ENCODE data around the gene AGPAT4.

Gene AGPAT4

DNA sequence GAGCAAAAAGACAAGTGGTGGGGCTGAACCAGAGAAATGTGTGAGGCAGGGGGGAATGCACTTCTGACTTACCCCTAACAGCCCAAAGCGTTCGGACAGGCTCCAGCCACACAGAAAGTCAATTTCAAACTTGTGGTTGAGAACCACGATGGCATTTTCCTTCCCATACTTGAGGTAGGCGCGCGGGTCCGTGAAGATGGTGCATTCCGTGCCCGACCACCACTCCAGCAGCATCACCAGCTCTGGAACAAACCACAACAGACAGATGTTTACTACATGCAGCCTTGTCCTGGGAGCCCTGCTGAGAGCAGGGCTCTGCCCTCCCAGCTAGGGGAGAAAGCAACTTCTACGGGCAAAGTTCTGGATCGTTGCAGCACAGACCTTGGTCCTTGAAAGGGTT, 107.7 kb downstream of the AGPAT4 start:
- DNase-seq (ENCODE audit: low spot score), result no peak

DNA sequence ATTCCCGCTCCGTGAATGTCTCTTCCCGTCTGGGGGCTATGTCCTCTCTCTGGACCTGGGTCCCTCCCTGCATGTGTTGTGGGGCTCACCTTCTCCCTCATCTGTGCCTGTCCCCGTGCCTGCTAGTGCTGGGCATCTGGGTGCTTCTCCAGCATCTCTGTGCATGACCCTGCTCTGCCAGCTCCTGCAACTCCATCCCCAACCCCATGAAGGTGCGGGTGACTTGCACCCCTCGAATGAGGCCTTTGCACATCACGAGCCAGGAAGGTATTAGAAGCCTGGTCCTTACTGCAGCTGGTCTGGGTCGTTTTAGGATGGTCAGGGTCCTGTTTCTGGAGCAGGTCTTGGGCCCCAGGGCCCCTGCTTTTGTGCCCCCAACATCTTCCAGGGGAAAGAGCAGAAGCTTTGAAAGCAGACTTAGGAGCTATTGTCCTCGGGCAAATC, 109.7 kb downstream of the AGPAT4 start:
- DNase-seq (ENCODE audit: low spot score), result no peak

DNA sequence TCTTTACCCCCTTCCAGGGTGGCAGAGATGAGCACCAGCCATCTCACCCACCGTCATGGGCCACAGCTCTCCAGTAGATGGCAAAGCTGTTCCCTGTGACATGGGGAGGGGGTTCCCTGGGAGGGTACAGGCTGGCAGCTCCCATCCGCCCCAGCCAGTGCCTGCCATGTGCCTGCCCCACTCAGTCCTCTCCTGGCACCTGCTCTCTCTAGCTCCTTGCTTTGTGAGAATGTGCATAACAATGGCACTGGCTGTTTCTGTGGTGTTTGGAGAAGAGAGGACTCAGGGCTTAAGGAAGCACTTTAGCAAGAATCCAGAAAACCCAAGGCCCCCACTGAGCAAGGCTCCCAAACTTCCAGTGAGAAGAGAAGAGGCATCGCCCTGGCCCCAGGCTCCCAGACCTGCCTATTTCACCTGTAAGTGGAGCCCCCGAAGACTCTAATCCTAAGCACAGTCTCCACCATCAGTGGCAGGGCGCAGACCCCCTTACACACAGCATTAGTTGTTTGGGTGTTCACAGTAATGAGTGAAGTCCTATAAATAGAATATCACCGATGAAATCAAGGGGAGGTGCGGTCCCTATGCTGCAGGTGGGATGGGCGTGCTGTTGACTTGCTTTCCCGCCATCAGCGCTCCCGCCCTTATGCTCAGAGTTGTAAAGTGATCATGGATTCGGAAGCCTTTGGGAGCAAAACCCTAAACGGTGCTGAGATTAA, 110.2 kb downstream of the AGPAT4 start:
- no peak for DNase-seq (ENCODE audit: low spot score)

DNA sequence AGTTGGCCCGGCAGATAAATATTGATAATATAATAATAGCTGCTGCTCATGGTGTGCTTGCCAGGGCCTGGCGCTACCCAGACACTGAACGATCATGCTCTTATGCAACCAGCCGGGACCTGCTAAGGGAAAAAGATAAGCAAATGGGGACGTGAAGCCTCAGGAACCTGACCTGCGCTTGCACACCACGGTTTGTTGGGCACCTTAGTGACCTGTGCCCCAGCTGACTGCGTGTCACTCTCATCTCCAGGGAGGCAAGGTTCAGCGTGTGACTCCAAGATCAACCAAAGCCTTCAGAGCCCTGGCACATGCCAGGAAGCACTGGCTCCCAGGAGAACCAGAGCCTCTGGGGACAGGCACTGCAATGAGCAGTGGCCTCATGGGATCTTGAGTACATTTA, 111.1 kb downstream of the AGPAT4 start:
- no peak for DNase-seq (ENCODE audit: low spot score)

DNA sequence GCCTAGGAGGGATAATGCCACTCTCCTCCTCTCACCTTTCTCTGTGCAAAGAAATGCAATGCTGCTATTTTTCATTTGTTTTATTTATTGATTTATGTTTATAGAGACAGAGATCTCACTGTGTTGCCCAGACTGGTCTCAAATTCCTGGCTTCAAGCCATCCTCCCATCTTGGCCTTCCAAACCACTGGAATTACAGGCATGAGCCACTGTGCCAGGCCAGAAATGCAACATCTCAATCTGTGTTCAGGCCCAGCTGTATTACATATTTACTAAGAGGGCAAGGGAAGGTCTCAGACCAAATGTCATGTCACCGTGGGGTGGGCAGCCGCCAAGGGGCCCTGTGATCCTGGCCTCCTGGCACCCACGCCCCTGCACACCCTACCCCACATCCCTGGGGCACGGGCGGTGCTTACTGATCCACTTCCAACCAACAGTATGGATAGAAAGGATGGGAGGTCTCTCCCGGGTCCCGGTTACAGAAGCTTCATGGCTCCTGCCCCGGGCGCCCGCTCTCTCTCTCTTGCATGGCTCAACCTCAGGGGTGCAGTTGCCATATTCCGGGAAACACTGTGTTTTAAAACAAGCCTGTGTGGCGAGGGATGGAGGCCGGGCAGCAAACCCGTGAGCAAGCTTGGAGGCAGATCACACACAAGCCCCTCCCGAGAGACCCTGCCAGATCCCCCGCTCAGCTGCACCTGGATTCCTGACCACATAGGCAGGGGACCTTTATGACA, 111.8 kb downstream of the AGPAT4 start:
- no peak for DNase-seq (ENCODE audit: low spot score)

DNA sequence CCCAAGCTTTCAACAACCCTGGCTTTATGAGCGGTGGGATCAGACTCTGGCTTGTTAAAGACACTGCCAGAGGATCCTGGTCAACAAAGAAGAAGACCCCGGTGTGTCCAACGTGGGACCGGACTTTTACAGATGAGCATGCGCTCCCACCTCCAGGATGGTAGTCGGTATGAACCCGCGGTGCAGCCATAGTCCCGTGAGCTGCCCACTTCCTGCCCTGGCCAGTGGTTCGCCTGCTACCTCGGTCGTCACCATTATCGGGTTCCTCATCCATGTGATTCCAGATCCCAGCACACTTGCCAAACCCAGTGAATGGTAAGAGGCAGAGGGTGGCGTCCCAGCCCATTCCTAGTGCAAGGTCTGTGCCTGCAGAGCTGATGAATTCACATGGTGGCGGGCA, 112.7 kb downstream of the AGPAT4 start:
- DNase-seq (ENCODE audit: low spot score), result no peak

DNA sequence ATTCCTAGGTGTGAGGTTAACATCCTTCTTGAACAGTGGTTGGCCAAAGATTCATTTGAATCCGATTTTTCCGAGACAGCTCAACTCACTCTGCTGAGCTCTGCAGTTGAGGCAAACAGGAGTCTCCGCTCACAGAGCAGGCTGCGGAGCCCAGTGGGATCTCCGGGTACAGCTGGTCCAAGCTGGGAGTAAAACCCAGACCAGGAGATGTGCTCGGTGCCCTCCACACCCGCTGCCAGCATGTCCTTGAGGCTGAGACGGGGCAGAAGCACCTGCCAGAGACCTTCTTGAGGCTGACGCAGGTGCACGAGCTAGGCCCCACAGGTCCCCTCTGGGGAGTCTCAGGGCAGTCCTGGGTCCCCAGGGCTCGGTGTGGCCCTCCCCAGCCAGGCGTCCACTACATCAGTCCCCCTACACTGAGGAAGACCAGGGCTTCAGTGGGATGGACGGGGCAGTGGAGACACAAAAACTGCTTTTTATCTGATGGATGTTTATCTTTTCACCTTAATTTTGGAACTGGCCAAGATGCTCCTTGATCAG, 119.0 kb downstream of the AGPAT4 start:
- no peak for DNase-seq (ENCODE audit: low spot score)

DNA sequence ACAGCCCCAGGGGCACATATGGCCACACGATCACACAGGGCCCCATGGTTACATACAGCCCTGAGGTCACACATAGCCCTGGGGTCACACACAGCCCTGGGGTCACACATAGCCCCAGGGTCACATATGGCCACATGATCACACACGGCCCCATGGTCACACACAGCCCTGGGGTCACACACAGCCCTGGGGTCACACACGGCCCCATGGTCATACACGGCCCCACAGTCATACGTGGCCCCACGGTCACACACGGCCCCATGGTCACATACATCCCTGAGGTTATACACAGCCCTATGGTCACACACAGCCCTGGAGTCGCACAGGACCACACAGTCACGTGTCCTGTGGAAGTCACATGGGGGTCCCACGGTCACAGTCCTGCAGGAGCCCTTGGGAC, 120.1 kb downstream of the AGPAT4 start:
- DNase-seq (ENCODE audit: low spot score), result no peak

DNA sequence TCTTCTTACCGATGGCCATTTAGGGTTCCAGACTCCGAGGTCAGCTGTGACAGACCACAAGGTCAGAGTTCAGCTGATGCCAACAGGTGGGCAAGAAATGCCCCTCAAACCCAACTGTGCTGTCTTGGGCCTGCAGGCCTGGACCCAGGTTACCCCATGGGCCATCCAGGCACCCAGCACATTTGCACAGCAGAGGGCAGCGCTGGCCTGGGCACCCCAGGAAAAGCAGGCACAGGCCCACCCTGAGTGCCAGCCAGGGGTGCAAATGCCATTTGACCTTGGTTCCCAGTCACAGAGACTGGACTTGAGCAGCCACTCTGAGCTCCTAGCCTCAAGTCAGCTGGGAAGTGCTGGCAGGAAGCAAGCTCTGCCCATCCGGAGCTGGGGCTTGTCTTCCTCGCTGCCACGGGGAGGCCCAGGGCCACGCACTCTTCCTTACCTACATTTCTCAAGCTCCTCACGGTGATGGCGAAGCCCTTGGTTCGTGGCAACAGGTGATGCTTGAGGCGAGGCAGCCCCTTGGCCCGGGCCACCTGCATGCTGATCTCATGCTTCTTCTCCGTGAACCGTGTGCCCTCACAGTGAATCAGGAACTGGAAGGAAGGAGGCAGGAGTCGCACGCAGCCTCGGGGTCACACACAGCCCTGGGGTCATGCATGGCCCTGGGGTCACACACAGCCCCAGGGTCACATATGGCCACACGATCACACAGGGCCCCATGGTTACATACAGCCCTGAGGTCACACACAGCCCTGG, 120.8 kb downstream of the AGPAT4 start:
- no peak for DNase-seq (ENCODE audit: low spot score)

DNA sequence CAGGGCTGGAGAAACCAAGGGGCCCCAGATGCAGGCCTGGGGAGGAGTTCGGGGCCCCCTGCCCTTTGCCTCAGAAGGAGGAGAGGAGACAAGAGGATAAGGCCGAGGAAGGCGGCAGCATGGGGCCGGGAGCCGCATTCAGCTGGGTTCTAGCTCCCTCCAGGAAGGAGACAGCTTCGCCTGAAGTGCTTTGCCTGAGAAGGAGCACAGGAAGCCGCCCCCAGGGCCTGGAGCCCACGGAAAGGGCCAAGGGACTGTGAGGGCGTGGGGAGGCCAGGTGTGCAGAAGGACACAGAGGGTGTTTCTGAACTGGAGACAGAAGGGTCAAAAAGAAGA, 121.4 kb downstream of the AGPAT4 start:
- no peak for DNase-seq (ENCODE audit: low spot score)

DNA sequence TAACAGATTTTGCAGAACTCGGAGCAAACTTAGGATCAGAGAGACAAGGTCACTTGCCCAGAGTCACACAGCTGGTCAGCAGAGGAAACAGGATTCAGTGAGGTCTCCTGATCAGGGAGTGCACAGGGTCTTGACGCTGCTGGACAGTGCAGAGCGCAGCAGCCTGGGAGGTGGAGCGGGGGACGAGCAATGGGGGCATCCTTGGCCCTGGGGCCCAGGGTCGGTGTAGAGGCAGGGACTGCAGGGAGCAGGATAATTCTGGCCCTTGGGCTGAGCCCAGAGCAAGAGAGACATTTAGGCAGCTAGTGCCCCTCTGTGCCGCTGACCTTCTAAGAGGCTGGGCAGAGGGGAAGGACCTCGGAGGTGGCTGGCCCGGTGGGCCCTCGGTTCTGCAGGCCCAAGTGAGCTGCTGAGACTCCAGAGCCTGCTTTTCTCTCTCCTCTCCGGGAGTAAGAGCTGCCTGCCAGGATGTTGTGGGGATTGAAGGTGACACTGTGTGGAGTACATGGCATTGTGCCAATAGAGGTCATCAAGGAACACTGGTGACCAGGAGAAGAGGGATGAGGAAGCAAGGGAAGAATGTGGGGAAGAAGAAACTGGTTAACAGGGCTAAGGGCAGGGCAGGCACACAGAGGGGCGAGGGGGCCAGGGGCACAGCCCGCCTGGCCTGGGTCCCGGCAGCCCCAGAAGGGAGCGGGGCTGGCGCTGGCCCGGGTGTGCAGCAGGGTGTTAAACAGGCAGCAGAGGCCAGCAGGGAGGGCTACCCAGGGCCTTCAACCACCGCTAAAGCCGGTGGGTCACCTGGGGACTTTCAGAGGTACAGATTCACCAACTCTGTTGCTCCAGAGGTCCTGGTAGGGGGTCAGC, 122.0 kb downstream of the AGPAT4 start:
- DNase-seq (ENCODE audit: low spot score), result no peak

DNA sequence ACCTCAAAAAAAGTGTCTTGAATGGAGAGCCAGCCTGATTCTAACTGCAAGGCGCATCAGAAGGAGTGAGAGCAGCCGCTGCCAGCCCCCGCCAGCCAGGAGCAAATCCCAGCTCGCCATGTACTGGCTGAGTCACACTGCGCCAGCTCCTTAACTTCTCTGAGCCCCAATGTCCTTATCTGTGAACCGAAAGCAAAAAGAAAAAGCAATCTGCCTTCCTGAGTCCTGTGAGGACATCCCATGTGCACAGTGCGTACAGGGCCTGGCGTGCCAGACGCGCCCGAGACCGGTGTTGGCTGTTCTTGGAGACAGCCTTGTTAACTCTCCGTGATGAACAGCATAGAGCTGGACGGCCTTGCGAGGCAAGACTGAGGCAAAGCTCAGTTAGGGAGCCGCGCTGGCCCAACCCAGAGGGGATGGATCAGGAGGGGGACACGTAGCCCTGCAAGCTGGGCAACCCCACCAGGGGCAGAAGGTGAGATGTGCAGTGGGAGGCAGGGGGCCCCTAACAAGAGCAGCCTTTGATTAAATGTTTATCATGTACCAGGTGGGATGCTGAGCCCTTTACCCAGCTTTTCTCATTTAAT, 122.7 kb downstream of the AGPAT4 start:
- no peak for DNase-seq (ENCODE audit: low spot score)

DNA sequence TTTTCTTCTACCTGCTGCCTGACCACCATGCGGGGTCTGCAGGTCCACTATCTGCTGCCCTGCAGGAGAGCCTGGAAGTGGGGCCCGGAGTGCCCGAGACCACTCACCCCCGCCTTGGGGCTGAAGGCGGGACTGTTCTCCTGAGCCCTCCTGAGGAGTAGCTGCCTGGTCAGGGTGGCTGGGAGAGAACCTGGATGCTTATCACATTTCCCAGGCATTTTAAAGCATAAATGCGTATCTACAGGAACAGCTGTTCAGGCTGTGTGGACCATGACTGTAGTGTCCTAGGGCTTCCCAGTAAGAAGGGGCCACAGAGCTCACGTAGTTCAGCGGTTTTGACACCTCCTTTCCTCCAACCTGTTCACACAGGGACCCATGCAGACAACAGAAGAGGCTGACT, 123.3 kb downstream of the AGPAT4 start:
- no peak for DNase-seq (ENCODE audit: low spot score)

DNA sequence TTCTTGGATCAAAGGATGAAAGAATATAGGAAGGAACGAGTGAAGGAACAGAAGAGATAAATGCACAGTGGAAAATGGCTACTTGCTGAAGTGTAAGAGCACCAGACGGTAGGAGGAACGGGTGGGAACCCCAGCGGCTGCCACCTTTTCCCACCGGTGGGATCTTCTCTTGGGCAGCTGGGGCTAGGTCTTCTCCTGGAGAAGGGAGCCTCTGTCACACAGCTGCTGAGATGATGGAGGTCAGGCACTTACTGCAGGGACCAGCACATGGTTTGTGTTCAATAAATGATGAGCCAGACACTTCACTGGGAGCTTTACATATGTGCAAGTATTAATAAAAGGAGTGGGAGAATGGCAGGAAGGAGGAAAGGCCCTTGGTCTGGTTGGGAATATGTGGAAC, 123.7 kb downstream of the AGPAT4 start:
- DNase-seq (ENCODE audit: low spot score), result no peak

DNA sequence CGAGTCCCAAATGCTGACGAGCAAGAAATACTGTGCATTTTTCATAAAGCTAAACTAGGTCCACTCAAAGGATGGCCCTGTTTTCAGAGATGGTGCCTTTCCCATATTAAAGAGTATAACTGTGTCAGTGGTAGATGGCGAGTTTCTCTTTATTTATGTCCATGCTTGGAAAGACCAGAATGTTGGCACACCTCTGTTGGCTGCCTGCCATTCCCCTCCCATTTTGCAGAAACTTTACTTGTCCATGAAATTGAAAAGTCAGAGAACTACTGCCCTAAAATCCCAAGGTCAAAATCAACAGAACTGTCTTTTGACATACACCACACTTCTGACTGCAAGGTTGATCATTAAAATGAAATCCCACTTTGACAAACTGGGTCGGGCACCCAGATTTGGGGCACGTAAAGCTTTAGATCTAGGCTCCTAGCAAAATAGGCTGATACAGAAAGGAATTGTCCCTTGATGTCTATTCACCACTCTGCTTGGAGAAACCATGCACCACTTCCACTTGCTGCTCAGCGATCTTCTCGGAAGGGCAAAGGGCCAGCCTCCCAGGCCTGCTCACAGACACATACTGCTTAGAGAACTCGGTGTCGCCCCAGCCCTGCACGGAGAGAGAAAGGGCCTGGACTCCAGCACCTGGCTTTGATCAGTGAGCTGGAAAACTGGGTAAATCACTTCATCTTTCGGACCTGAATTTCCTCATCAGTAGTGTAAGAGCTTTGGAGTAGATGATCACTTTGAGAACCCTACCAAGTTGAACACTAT, 130.0 kb downstream of the AGPAT4 start:
- no peak for DNase-seq (ENCODE audit: low spot score)

DNA sequence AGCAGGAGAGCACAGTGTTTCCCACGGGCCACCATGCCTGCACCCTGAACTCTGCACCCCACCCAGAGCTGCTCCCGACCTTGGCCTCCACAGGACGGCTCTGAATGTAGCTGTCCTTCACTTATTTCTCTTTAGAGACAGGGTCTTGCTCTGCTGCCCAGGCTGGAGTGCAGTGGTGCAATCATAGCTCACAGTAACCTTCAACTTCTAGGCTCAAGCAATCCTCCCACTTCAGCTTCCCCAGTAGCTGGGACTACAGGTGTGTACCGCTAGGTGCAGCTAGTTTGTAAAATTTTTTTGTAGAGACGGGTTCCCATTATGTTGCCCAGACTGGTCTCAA, 130.9 kb downstream of the AGPAT4 start:
- DNase-seq (ENCODE audit: low spot score), result no peak

DNA sequence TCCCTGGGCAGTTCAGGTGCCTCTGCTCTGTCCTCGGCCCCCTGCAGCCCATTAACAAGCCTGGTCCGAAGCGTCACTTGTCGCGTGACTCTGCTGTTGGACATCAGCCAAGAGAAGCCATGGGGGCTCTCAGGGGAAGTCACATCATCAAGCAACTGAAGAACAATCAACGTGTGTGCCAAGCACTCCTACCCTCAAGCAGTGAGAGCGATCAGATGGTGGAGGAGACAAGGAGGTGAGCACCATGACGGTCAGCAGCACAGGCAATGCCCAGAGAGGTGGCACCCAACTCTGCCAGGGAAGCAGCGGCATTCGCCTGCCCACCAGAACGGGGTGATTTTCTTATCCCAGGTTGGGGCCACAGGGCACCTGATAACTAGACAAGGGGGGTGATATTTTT, 132.7 kb downstream of the AGPAT4 start:
- DNase-seq (ENCODE audit: low spot score), result no peak

DNA sequence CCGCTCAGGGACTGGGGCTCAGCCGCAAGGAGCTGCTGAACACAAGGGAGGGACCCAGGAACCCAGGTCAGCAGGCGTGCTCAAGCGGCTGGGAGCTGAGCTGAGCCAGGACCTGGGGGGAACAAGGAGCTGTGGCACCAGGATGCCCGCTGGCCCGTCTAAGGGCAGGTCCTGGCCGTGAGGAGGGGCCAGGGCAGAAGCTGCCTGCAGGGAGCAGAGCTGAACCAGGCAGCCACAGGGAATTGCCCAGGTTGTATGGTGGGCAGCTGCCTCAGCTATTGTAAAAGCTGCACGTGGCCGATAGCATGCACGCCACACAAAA, 133.3 kb downstream of the AGPAT4 start:
- no peak for DNase-seq (ENCODE audit: low spot score)

DNA sequence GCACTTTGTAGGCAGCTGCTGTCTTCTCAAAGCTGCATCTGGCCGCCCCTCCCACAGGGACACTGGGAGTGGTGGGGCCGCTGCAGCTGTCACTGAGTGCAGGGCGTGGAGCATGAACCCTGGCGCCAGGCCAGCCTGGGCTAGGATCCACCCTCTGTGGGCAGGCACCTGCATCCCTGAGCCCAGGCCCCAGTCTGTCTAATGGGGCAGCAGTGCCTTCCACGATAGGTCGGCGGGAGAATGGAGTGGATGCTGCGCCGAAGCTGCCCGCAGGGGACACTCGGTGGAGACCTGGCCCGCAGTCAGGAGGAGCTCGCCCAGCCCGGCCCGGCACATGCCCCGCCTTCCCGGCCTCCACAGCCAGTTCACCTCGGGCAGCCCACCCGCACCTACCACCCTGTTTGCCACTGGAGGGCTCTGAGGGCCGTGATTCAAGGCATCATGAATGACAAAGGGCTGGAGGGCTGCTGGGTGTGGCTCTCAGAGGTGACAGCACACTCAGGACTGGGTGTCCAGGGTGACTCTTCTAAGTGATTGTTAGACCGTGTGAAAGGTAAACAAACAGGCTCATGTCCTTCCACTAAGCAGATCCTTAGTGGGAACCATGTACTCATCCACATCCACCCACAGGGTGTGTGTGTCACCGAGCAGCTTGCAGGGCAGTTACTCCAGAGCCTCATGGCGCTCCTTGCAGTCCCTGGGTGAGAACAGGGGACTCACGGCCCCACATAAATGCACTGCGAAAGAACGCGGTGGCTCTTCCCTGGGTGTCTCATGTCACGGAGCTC, 133.9 kb downstream of the AGPAT4 start:
- peak; percentile 65 for DNase-seq (ENCODE audit: low spot score)

DNA sequence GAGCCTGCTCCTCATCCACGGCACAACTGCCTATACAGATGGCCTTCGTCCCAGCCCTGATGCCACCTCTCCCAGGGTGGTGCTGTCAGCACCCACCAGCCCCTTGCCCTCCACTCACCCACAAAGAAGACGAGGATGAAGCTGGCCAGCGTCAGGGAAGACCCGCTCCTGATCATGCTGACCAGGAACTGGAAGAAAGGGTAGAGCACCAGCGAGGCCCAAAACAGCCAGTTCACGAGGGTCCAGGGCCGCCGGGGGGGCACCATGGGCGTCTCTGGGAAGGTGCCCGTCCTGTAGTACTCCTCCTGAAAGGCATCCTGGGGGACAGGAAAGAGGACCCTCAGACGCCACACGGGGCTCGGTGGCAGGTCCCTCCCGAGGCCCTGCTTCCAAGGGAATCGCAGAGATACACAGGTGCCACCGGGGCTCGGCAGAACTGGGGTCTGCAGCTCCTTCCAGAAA, 134.5 kb downstream of the AGPAT4 start:
- no peak for DNase-seq (ENCODE audit: low spot score)
